ENCODE data around the gene CUL9. TPM values are rescaled to one million over a fixed set of nuclear protein-coding genes. Genes with fewer than 3 reads are reported as not detected.
A peak's percentile ranks its signal among the peaks of the same experiment; 100 is the strongest.

CUL9 gene
- total RNA-seq, 1 donor from 2014 or later: 49.5 TPM

- no peak for TF ChIP-seq CTCF (conservative IDR thresholded peaks at IDR 0.05)
- H3K27ac Mint-ChIP-seq: no peak overlapping the region
- H3K4me3 Mint-ChIP-seq: no peak overlapping the region
- H3K9me3 Mint-ChIP-seq: no peaks in the 10 kb centered on the region
- no peaks in the 10 kb centered on the region for H3K4me1 Mint-ChIP-seq (ENCODE audit: unreplicated experiment)
- H3K36me3 Mint-ChIP-seq: peaks cover 18% of the 10 kb centered on the region
- no peaks in the 10 kb centered on the region for H3K27me3 Mint-ChIP-seq
- no peak for DNase-seq (ENCODE audit: extremely low spot score, unreplicated experiment)
These were observed 25.3 kb downstream of the CUL9 start for GRCh38 chr6:43207286-43207685.

GRCh38 chr6:43211955-43212354, 30.0 kb downstream of the CUL9 start:
- DNase-seq (ENCODE audit: extremely low spot score, unreplicated experiment): no peak
- no peaks in the 10 kb centered on the region for H3K9me3 Mint-ChIP-seq
- H3K4me1 Mint-ChIP-seq (ENCODE audit: unreplicated experiment): no peaks in the 10 kb centered on the region

GRCh38 chr6:43213431-43213830, 31.4 kb downstream of the CUL9 start:
- no peak overlapping the region for H3K4me3 Mint-ChIP-seq
- peaks cover 5% of the 10 kb centered on the region for H3K36me3 Mint-ChIP-seq
- H3K4me1 Mint-ChIP-seq (ENCODE audit: unreplicated experiment): no peaks in the 10 kb centered on the region
- H3K27ac Mint-ChIP-seq: no peak overlapping the region
- TF ChIP-seq CTCF (conservative IDR thresholded peaks at IDR 0.05): no peak
- DNase-seq (ENCODE audit: extremely low spot score, unreplicated experiment): no peak
- H3K27me3 Mint-ChIP-seq: no peaks in the 10 kb centered on the region
- no peaks in the 10 kb centered on the region for H3K9me3 Mint-ChIP-seq

More at GRCh38 chr6:43211955-43212354, 30.0 kb downstream of the CUL9 start:
- Mint-ChIP-seq H3K36me3 (peaks cover 8% of the 10 kb centered on the region), H3K27ac (no peak overlapping the region), H3K4me3 (no peak overlapping the region), H3K27me3 (no peaks in the 10 kb centered on the region)
- TF ChIP-seq CTCF (conservative IDR thresholded peaks at IDR 0.05): peak; percentile 27

- Mint-ChIP-seq H3K27me3 (no peaks in the 10 kb centered on the region), H3K4me1 (ENCODE audit: unreplicated experiment) (no peaks in the 10 kb centered on the region)
These were observed 33.1 kb downstream of the CUL9 start for GRCh38 chr6:43215066-43215465.

GRCh38 chr6:43216200-43216599, 34.2 kb downstream of the CUL9 start:
- Mint-ChIP-seq H3K4me1 (ENCODE audit: unreplicated experiment) (no peaks in the 10 kb centered on the region), H3K27me3 (no peaks in the 10 kb centered on the region)
- no peak for TF ChIP-seq CTCF (conservative IDR thresholded peaks at IDR 0.05)

More at GRCh38 chr6:43215066-43215465, 33.1 kb downstream of the CUL9 start:
- TF ChIP-seq CTCF (conservative IDR thresholded peaks at IDR 0.05): no peak
- H3K9me3 Mint-ChIP-seq: no peaks in the 10 kb centered on the region
- no peak overlapping the region for H3K4me3 Mint-ChIP-seq
- no peak for DNase-seq (ENCODE audit: extremely low spot score, unreplicated experiment)
- no peak overlapping the region for H3K27ac Mint-ChIP-seq
- H3K36me3 Mint-ChIP-seq: peaks cover 5% of the 10 kb centered on the region

GRCh38 chr6:43217351-43217750, 35.4 kb downstream of the CUL9 start:
- no peaks in the 10 kb centered on the region for H3K27me3 Mint-ChIP-seq
- no peak for TF ChIP-seq CTCF (conservative IDR thresholded peaks at IDR 0.05)
- H3K4me3 Mint-ChIP-seq: no peak overlapping the region
- no peak for DNase-seq (ENCODE audit: extremely low spot score, unreplicated experiment)
- H3K36me3 Mint-ChIP-seq: peaks cover 5% of the 10 kb centered on the region
- no peaks in the 10 kb centered on the region for H3K9me3 Mint-ChIP-seq
- no peak overlapping the region for H3K27ac Mint-ChIP-seq
- H3K4me1 Mint-ChIP-seq (ENCODE audit: unreplicated experiment): no peaks in the 10 kb centered on the region

More at GRCh38 chr6:43216200-43216599, 34.2 kb downstream of the CUL9 start:
- H3K36me3 Mint-ChIP-seq: peaks cover 5% of the 10 kb centered on the region
- H3K27ac Mint-ChIP-seq: no peak overlapping the region
- H3K4me3 Mint-ChIP-seq: no peak overlapping the region
- no peaks in the 10 kb centered on the region for H3K9me3 Mint-ChIP-seq
- DNase-seq (ENCODE audit: extremely low spot score, unreplicated experiment): no peak
